IMR-90 (cell line): ENCODE data around the gene CDC42BPA. TPM values are rescaled to one million over a fixed set of nuclear protein-coding genes. Genes with fewer than 3 reads are reported as not detected.

Experiments used
- ATAC-seq: fragments of 200-7000 bp; cut with Tn5 transposase; 2 replicates; pipeline ENCODE4 v1.9.1; 2020; ENCODE audit warnings: low read depth, mild to moderate bottlenecking, moderate library complexity
- BruUV-seq: library from RNA; stranded (reverse); fragments of 400-500 nt; replicated peaks from 2 replicates; lab custom pipeline; 2021; lab: Mats Ljungman, UMichigan
- CTCF ChIA-PET: fragments of 300-600 bp; formaldehyde crosslinking; extraction: SDS; loops from one replicate; lab custom pipeline; 2021; ENCODE audit warnings: antibody characterized with exemption; lab: Yijun Ruan, JAX
- POLR2A ChIA-PET: fragments of 300-600 bp; sonication (Branson Sonifier 250); formaldehyde crosslinking; loops from one replicate; lab custom pipeline; 2022; ENCODE audit warnings: antibody characterized with exemption; ENCODE audit not compliant: unreplicated experiment; lab: Charles Lee
- DNase-seq: peaks from one replicate; pipeline ENCODE4 v3.0.0; 2013
- H2AFZ ChIP-seq: replicated peaks from 2 replicates; pipeline ENCODE3; 2013; ENCODE audit warnings: low read length, mild to moderate bottlenecking; ENCODE audit not compliant: poor library complexity
- H2AK5ac ChIP-seq: 2 replicates; pipeline ENCODE4 v1.6.1; 2013; ENCODE audit warnings: low read depth, low read length, inconsistent platforms
- H2AK9ac ChIP-seq: replicated peaks from 2 replicates; pipeline ENCODE3; 2013; ENCODE audit warnings: mild to moderate bottlenecking, low read depth, low read length, moderate library complexity; ENCODE audit not compliant: poor library complexity
- H2BK120ac ChIP-seq: 2 replicates; pipeline ENCODE4 v1.6.1; 2013; ENCODE audit warnings: low read depth, low read length, inconsistent platforms
- H2BK15ac ChIP-seq: 3 replicates; pipeline ENCODE4 v1.6.1; 2013; ENCODE audit warnings: low read depth, low read length, inconsistent platforms
- H2BK20ac ChIP-seq: 2 replicates; pipeline ENCODE4 v1.6.1; 2013; ENCODE audit warnings: low read depth, mild to moderate bottlenecking, inconsistent platforms, low read length, moderate library complexity
- H2BK5ac ChIP-seq: 2 replicates; pipeline ENCODE4 v1.6.1; 2013; ENCODE audit warnings: mild to moderate bottlenecking, low read depth, low read length, inconsistent platforms; ENCODE audit not compliant: poor library complexity, severe bottlenecking
- H3K14ac ChIP-seq: replicated peaks from 2 replicates; pipeline ENCODE4 v1.6.1; 2013; ENCODE audit warnings: low read depth, low read length, inconsistent platforms
- H3K18ac ChIP-seq: 2 replicates; pipeline ENCODE4 v1.6.1; 2013; ENCODE audit warnings: low read depth, low read length, control low read depth
- H3K23ac ChIP-seq: 2 replicates; pipeline ENCODE4 v1.6.1; 2013; ENCODE audit warnings: low read depth, low read length, inconsistent platforms
- H3K27ac ChIP-seq: 2 replicates; pipeline ENCODE4 v1.5.1; 2013; ENCODE audit warnings: mild to moderate bottlenecking, control low read depth, low read length; ENCODE audit not compliant: insufficient read depth
- H3K27me3 ChIP-seq: 2 replicates; pipeline ENCODE4 v1.6.1; 2013; ENCODE audit warnings: low read length; ENCODE audit not compliant: control insufficient read depth, insufficient read depth
- H3K36me3 ChIP-seq: 2 replicates; pipeline ENCODE4 v1.6.1; 2013; ENCODE audit warnings: low read length, mixed read lengths; ENCODE audit not compliant: control insufficient read depth, insufficient read depth
- H3K4ac ChIP-seq: 2 replicates; pipeline ENCODE4 v1.6.1; 2013; ENCODE audit warnings: low read depth, low read length, inconsistent platforms
- H3K4me1 ChIP-seq: 2 replicates; pipeline ENCODE4 v1.6.1; 2013; ENCODE audit warnings: low read length, mixed read lengths; ENCODE audit not compliant: control insufficient read depth, insufficient read depth
- H3K4me2 ChIP-seq: 2 replicates; pipeline ENCODE4 v1.6.1; 2013; ENCODE audit warnings: low read depth, mild to moderate bottlenecking, control low read depth, low read length, moderate library complexity
- H3K4me3 ChIP-seq: 2 replicates; pipeline ENCODE4 v1.5.1; 2013; ENCODE audit warnings: low read depth, mild to moderate bottlenecking, control low read depth, low read length, moderate library complexity; ENCODE audit not compliant: insufficient read depth
- H3K56ac ChIP-seq: 2 replicates; pipeline ENCODE4 v1.6.1; 2013; ENCODE audit warnings: low read length, inconsistent platforms; ENCODE audit not compliant: insufficient read depth; ENCODE audit errors: extremely low read depth
- H3K79me1 ChIP-seq, 2 experiments: 2 replicates each; pipeline ENCODE4 v1.6.1; 2013; ENCODE audit warnings: low read length in 2 of 2, inconsistent platforms in 1 of 2, low read depth in 1 of 2
- H3K9ac ChIP-seq: 2 replicates; pipeline ENCODE4 v1.6.1; 2013; ENCODE audit warnings: low read depth, low read length, control low read depth
- H3K9me1 ChIP-seq: 2 replicates; pipeline ENCODE4 v1.6.1; 2013; ENCODE audit warnings: low read length, inconsistent platforms; ENCODE audit not compliant: insufficient read depth
- H3K9me3 ChIP-seq: 2 replicates; pipeline ENCODE4 v1.6.1; 2013; ENCODE audit warnings: low read length; ENCODE audit not compliant: control insufficient read depth, insufficient read depth
- H4K20me1 ChIP-seq: 2 replicates; pipeline ENCODE4 v1.6.1; 2013; ENCODE audit warnings: low read length, inconsistent platforms; ENCODE audit not compliant: insufficient read depth
- H4K5ac ChIP-seq: 2 replicates; pipeline ENCODE4 v1.6.1; 2013; ENCODE audit warnings: mild to moderate bottlenecking, low read depth, low read length, control low read depth
- H4K8ac ChIP-seq, 2 experiments: 2 replicates each; pipeline ENCODE4 v1.6.1; 2013; ENCODE audit warnings: low read depth in 2 of 2, low read length in 2 of 2, control low read depth in 1 of 2, inconsistent platforms in 1 of 2
- H4K91ac ChIP-seq: 2 replicates; pipeline ENCODE4 v1.6.1; 2013; ENCODE audit warnings: low read depth, low read length, inconsistent platforms; ENCODE audit not compliant: insufficient read depth
- BHLHE40 ChIP-seq: fragments of 150-350 bp; IDR thresholded peaks from 2 replicates; pipeline ENCODE4 v1.6.1; 2016; ENCODE audit warnings: mild to moderate bottlenecking, low read depth, low read length
- CEBPB ChIP-seq: IDR thresholded peaks from 2 replicates; pipeline ENCODE4 v1.6.1; 2012; ENCODE audit warnings: low read depth, low read length, improper control_type of control experiment
- ELK1 ChIP-seq: fragments of 150-350 bp; IDR thresholded peaks from 2 replicates; pipeline ENCODE4 v1.6.1; 2016; ENCODE audit warnings: low read depth, mild to moderate bottlenecking, low read length, moderate library complexity, borderline replicate concordance
- FOS ChIP-seq: fragments of 150-350 bp; IDR thresholded peaks from 2 replicates; pipeline ENCODE4 v1.6.1; 2016; ENCODE audit warnings: low read depth, low read length
- MXI1 ChIP-seq: IDR thresholded peaks from 2 replicates; pipeline ENCODE4 v1.6.1; 2012; ENCODE audit warnings: low read depth, mild to moderate bottlenecking, low read length, moderate library complexity, borderline replicate concordance
- NFE2L2 ChIP-seq: fragments of 150-350 bp; IDR thresholded peaks from 2 replicates; pipeline ENCODE4 v1.6.1; 2016; ENCODE audit warnings: low read depth, mild to moderate bottlenecking, low read length
- RCOR1 ChIP-seq: IDR thresholded peaks from 2 replicates; pipeline ENCODE4 v1.6.1; 2012; ENCODE audit warnings: mild to moderate bottlenecking, low read length, improper control_type of control experiment; ENCODE audit not compliant: insufficient replicate concordance
- RFX5 ChIP-seq: IDR thresholded peaks from 2 replicates; pipeline ENCODE4 v1.8.0; 2012; ENCODE audit warnings: low read depth, mild to moderate bottlenecking, low read length, moderate library complexity
- WGBS, 2 experiments: methylation state at CpG; one replicate each; pipeline versions ENCODE4 v1.1.5 to v1.1.7; 2013; ENCODE audit warnings: missing lambda C conversion rate in 2 of 2; ENCODE audit not compliant: insufficient read length in 1 of 2; ENCODE audit errors: extremely low coverage in 2 of 2; 5-methylcytosine and 5-hydroxymethylcytosine counted together
- dilution Hi-C: fragments of 300-500 bp; cut with HindIII; formaldehyde crosslinking; loops from one replicate; pipeline ENCODE4 v1.14.3; 2018; ENCODE audit warnings: low sequenced_read_pairs; ENCODE audit not compliant: unreplicated experiment
- in situ Hi-C: fragments of 300-500 bp; cut with MboI; formaldehyde crosslinking; loops from 3 replicates; pipeline ENCODE4 v1.14.3; 2019; ENCODE audit warnings: low sequenced_read_pairs, inconsistent platforms, mixed read lengths
- intact Hi-C: fragments of 100-400 bp; cut with micrococcal nuclease; formaldehyde crosslinking; loops from 2 replicates; pipeline ENCODE4 v1.10.0; 2022
- polyA plus RNA-seq, 3 experiments: library from polyadenylated mRNA; depleted of rRNA; stranded (reverse); fragments of >200 nt; gene quantifications; 2 replicates each; pipeline ENCODE4 v1.2.3, GENCODE V29; 2012; ENCODE audit warnings: low replicate concordance in 1 of 3
- total RNA-seq: library from RNA; depleted of rRNA; stranded (reverse); fragments of >200 nt; gene quantifications from 2 replicates; pipeline ENCODE4 v1.2.3, GENCODE V29; 2012

CDC42BPA gene
- total and polyA plus RNA-seq, 2 of the 4 experiments (the other 2 are of a cell fraction) = 9.4 to 27.8 TPM

GRCh38 chr1:227059076-227059475, 259.2 kb downstream of the CDC42BPA start:
- BruUV-seq = no TSS peak
- peaks cover 5% of the 10 kb centered on the region for H3K4me1 ChIP-seq
- H3K14ac ChIP-seq = no peak overlapping the region
- no peak overlapping the region for H3K4ac ChIP-seq
- no peak overlapping the region for H4K5ac ChIP-seq
- no peaks in the 10 kb centered on the region for H3K79me1 ChIP-seq
- H3K9me3 ChIP-seq = no peaks in the 10 kb centered on the region
- no peak for TF ChIP-seq NFE2L2
- no peak for TF ChIP-seq ELK1
- no peak for TF ChIP-seq FOS
- TF ChIP-seq MXI1 = no peak
- no peak for TF ChIP-seq RCOR1
- TF ChIP-seq BHLHE40 = no peak
- TF ChIP-seq RFX5 = no peak
- no peak for TF ChIP-seq CEBPB
- ChIA-PET POLR2A (no interaction called here), CTCF (no interaction called here)
- no peak overlapping the region for H3K4me2 ChIP-seq
- H3K9ac ChIP-seq = no peak overlapping the region
- no peak for ATAC-seq
- no CpG with 5 or more reads among the region's 4 CpGs for WGBS, 2 experiments
- H3K18ac ChIP-seq = no peak overlapping the region
- H3K9me1 ChIP-seq = peaks cover 8% of the 10 kb centered on the region
- no peak overlapping the region for H3K23ac ChIP-seq
- H4K8ac ChIP-seq = no peak overlapping the region
- H2AK9ac ChIP-seq = no peak overlapping the region
- H4K91ac ChIP-seq = no peak overlapping the region
- H3K27me3 ChIP-seq = no peaks in the 10 kb centered on the region
- H2BK5ac ChIP-seq = peak overlapping the region; percentile 39
- H3K36me3 ChIP-seq = no peaks in the 10 kb centered on the region
- H2AFZ ChIP-seq = no peak overlapping the region
- dilution Hi-C loops (no loop called here), in situ Hi-C loops (no loop called here), intact Hi-C loops (no loop called here)
- no peak overlapping the region for H2BK120ac ChIP-seq
- DNase-seq = no peak
- H2BK20ac ChIP-seq = no peak overlapping the region
- H3K4me3 ChIP-seq = no peak overlapping the region
- no peak overlapping the region for H3K56ac ChIP-seq
- no peak overlapping the region for H2AK5ac ChIP-seq
- H3K27ac ChIP-seq = no peak overlapping the region
- no peak overlapping the region for H2BK15ac ChIP-seq
- no peaks in the 10 kb centered on the region for H4K20me1 ChIP-seq
